ENCODE results near the gene S100A11. TPM values are rescaled to one million over a fixed set of nuclear protein-coding genes. Genes with fewer than 3 reads are reported as not detected.

The S100A11 gene
- total RNA-seq, 6 donors from 2014 or later: 317 to 578 (median 488) TPM

GRCh38 chr1:152024223-152024622, 12.6 kb downstream of the S100A11 start:
- Histone ChIP-seq H3K36me3 (no peaks in the 10 kb centered on the region), H3K4me1 (no peaks in the 10 kb centered on the region), H3K27me3 (no peaks in the 10 kb centered on the region), H3K27ac (no peak overlapping the region), H3K4me3 (no peak overlapping the region), H3K9me3 (no peaks in the 10 kb centered on the region)
- ATAC-seq (ENCODE audit: low FRiP score in 2 of 2) (no peak), DNase-seq (no peak)
- TF ChIP-seq POLR2AphosphoS5 (IDR thresholded peaks at IDR 0.05) (no peak), CTCF (IDR thresholded peaks at IDR 0.05) (no peak)
- WGBS, 2 donors: 87 to 91% methylated on average over 4 of the region's 4 CpGs

GRCh38 chr1:152023221-152023620, 13.6 kb downstream of the S100A11 start:
- no peak for DNase-seq
- H3K27ac ChIP-seq: no peak overlapping the region
- H3K27me3 ChIP-seq: no peaks in the 10 kb centered on the region
- no peaks in the 10 kb centered on the region for H3K9me3 ChIP-seq
- H3K4me1 ChIP-seq: no peaks in the 10 kb centered on the region
- 88 to 89% methylated on average over 4 of the region's 4 CpGs for WGBS, 2 donors
- H3K4me3 ChIP-seq: no peak overlapping the region
- no peaks in the 10 kb centered on the region for H3K36me3 ChIP-seq
- ATAC-seq (ENCODE audit: low FRiP score in 2 of 2): no peak
- TF ChIP-seq EP300 (IDR thresholded peaks at IDR 0.05) (no peak), POLR2AphosphoS5 (IDR thresholded peaks at IDR 0.05) (no peak), POLR2A (IDR thresholded peaks at IDR 0.05) (no peak), CTCF (IDR thresholded peaks at IDR 0.05) (no peak)

DNA sequence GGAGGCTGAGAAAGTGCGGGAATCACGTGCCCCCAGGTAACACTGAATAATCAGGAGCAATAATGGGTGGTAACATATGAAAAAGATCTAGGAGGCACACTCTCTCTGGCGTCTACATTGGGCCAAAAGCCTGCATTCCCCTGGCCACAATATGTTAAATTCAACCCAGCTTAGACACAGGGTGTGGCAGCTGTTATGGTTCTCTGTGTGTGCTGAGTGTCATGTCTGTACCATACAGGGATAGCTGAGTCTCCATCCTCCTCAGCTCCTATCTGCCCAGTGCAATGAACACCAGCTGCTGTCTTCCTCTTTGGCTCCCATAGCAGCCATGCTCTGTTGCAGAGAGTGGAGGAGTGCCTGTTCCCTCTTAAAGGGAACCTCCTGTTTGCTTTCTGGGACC, 14.3 kb downstream of the S100A11 start:
- Histone ChIP-seq H3K27me3 (no peaks in the 10 kb centered on the region), H3K36me3 (no peaks in the 10 kb centered on the region), H3K4me3 (no peak overlapping the region), H3K4me1 (no peaks in the 10 kb centered on the region), H3K27ac (no peak overlapping the region), H3K9me3 (no peaks in the 10 kb centered on the region)
- whole genome bisulfite sequencing, 2 donors: 78 to 85% methylated on average over 3 of the region's 3 CpGs
- no peak for ATAC-seq (ENCODE audit: low FRiP score in 2 of 2)
- TF ChIP-seq POLR2AphosphoS5 (IDR thresholded peaks at IDR 0.05) (no peak), EP300 (IDR thresholded peaks at IDR 0.05) (no peak), CTCF (IDR thresholded peaks at IDR 0.05) (no peak), POLR2A (IDR thresholded peaks at IDR 0.05) (no peak)
- no peak for DNase-seq

- H3K4me3 ChIP-seq: no peak overlapping the region
- H3K27me3 ChIP-seq: no peaks in the 10 kb centered on the region
- DNase-seq: no peak
- H3K36me3 ChIP-seq: no peaks in the 10 kb centered on the region
- no peak for TF ChIP-seq POLR2A (IDR thresholded peaks at IDR 0.05)
- TF ChIP-seq POLR2AphosphoS5 (IDR thresholded peaks at IDR 0.05): no peak
- no peak for TF ChIP-seq CTCF (IDR thresholded peaks at IDR 0.05)
- no peak for ATAC-seq (ENCODE audit: low FRiP score in 2 of 2)
- H3K9me3 ChIP-seq: no peaks in the 10 kb centered on the region
- no peaks in the 10 kb centered on the region for H3K4me1 ChIP-seq
- WGBS, 2 donors: 79 to 86% methylated on average over 7 of the region's 7 CpGs
- no peak overlapping the region for H3K27ac ChIP-seq
Observed at GRCh38 chr1:152021569-152021968, 15.2 kb downstream of the S100A11 start.

GRCh38 chr1:152020849-152021248, 16.0 kb downstream of the S100A11 start:
- Histone ChIP-seq H3K36me3 (no peaks in the 10 kb centered on the region), H3K27ac (no peak overlapping the region), H3K4me3 (no peak overlapping the region), H3K9me3 (no peaks in the 10 kb centered on the region), H3K4me1 (no peaks in the 10 kb centered on the region), H3K27me3 (no peaks in the 10 kb centered on the region)
- 52 to 58% methylated on average over 3 of the region's 3 CpGs for WGBS, 2 donors
- TF ChIP-seq CTCF (IDR thresholded peaks at IDR 0.05) (no peak), POLR2A (IDR thresholded peaks at IDR 0.05) (no peak), EP300 (IDR thresholded peaks at IDR 0.05) (no peak), POLR2AphosphoS5 (IDR thresholded peaks at IDR 0.05) (no peak)
- ATAC-seq (ENCODE audit: low FRiP score in 2 of 2): no peak
- no peak for DNase-seq
